Neutrophil (primary cell): Measurements from ENCODE around the gene POLL.
A peak's percentile ranks its signal among the peaks of the same experiment; 100 is the strongest.

Experiments
- H3K27ac ChIP-seq: fragments of 200-600 bp; sonication (generic); 2 replicates; pipeline ENCODE4 v1.5.1; 2016; ENCODE audit warnings: mild to moderate bottlenecking, moderate library complexity
- H3K27me3 ChIP-seq: fragments of 200-600 bp; sonication (generic); 2 replicates; pipeline ENCODE4 v1.6.0; 2016; ENCODE audit warnings: mild to moderate bottlenecking
- H3K36me3 ChIP-seq: fragments of 200-600 bp; sonication (generic); 2 replicates; pipeline ENCODE4 v1.5.1; 2017
- H3K4me1 ChIP-seq, 2 experiments: fragments of 200-600 bp in 1 of 2; sonication (generic) in 1 of 2; 1 replicate in 1 of 2; 2 replicates in 1 of 2; pipeline versions ENCODE4 v1.5.1 to v1.6.1; 2013 to 2016; ENCODE audit warnings: low read depth in 1 of 2, low read length in 1 of 2, mild to moderate bottlenecking in 1 of 2, moderate library complexity in 1 of 2; ENCODE audit not compliant: control insufficient read depth in 1 of 2, insufficient read depth in 1 of 2
- H3K4me3 ChIP-seq, 2 experiments: fragments of 200-600 bp in 1 of 2; sonication (generic) in 1 of 2; 1 replicate in 1 of 2; 2 replicates in 1 of 2; pipeline ENCODE4 v1.5.1; 2013 to 2016; ENCODE audit warnings: low read depth in 1 of 2, low read length in 1 of 2, mild to moderate bottlenecking in 1 of 2, moderate library complexity in 1 of 2
- H3K9me3 ChIP-seq: fragments of 200-600 bp; sonication (generic); 2 replicates; pipeline ENCODE4 v1.5.1; 2016
- CTCF ChIP-seq: fragments of 200-600 bp; sonication (generic); IDR thresholded peaks from 2 replicates; pipeline ENCODE4 v1.5.1; 2016; ENCODE audit warnings: antibody characterized with exemption

Gene POLL

GRCh38 chr10:101573885-101574753 lies 13.9 kb downstream of the POLL start:
- H3K36me3 ChIP-seq = peaks cover 21% of the 10 kb centered on the region
- peaks cover 19% of the 10 kb centered on the region for H3K27me3 ChIP-seq
- TF ChIP-seq CTCF = no peak
- no peaks in the 10 kb centered on the region for H3K9me3 ChIP-seq
- H3K4me1 ChIP-seq = peaks cover 10 to 16% of the 10 kb centered on the region in 2 experiments
- no peak overlapping the region for H3K4me3 ChIP-seq
- H3K27ac ChIP-seq = no peak overlapping the region

- Histone ChIP-seq H3K4me3 (no peak overlapping the region), H3K9me3 (no peaks in the 10 kb centered on the region), H3K27ac (no peak overlapping the region), H3K27me3 (peaks cover 32% of the 10 kb centered on the region), H3K36me3 (peaks cover 8% of the 10 kb centered on the region), H3K4me1 (peaks cover 10 to 16% of the 10 kb centered on the region in 2 experiments)
- no peak for TF ChIP-seq CTCF
Observed at GRCh38 chr10:101572785-101573184, 15.3 kb downstream of the POLL start.

- Histone ChIP-seq H3K4me3 (no peak overlapping the region), H3K27me3 (peaks cover 39% of the 10 kb centered on the region), H3K9me3 (no peaks in the 10 kb centered on the region), H3K27ac (no peak overlapping the region), H3K36me3 (peaks cover 1% of the 10 kb centered on the region), H3K4me1 (peaks cover 10 to 16% of the 10 kb centered on the region in 2 experiments)
- TF ChIP-seq CTCF = no peak
Observed at GRCh38 chr10:101572126-101572525, 15.9 kb downstream of the POLL start.

GRCh38 chr10:101571271-101571925 lies 16.7 kb downstream of the POLL start:
- Histone ChIP-seq H3K27ac (no peak overlapping the region), H3K9me3 (no peaks in the 10 kb centered on the region), H3K4me3 (no peak overlapping the region), H3K36me3 (no peaks in the 10 kb centered on the region), H3K4me1 (peaks cover 10 to 16% of the 10 kb centered on the region in 2 experiments), H3K27me3 (peaks cover 46% of the 10 kb centered on the region)
- TF ChIP-seq CTCF = no peak

GRCh38 chr10:101570428-101571270 lies 17.4 kb downstream of the POLL start:
- H3K4me3 ChIP-seq = peak overlapping the region; percentile 61
- H3K27ac ChIP-seq = no peak overlapping the region
- no peaks in the 10 kb centered on the region for H3K36me3 ChIP-seq
- TF ChIP-seq CTCF = peak; percentile 7
- H3K4me1 ChIP-seq = peaks cover 10 to 16% of the 10 kb centered on the region in 2 experiments
- H3K27me3 ChIP-seq = peaks cover 54% of the 10 kb centered on the region
- no peaks in the 10 kb centered on the region for H3K9me3 ChIP-seq
